Forelimb muscle (tissue), 1 donor: ENCODE measurements around the gene FKBP5. TPM values are rescaled to one million over a fixed set of nuclear protein-coding genes. Genes with fewer than 3 reads are reported as not detected.

Source experiments
- DNase-seq: peaks from one replicate; pipeline ENCODE4 v3.0.0-alpha.2; 2013; ENCODE audit warnings: low read depth
- polyA plus RNA-seq: library from polyadenylated mRNA; unstranded; fragments of 120-200 nt; gene quantifications from one replicate; pipeline ENCODE4 v1.2.1, GENCODE V29; 2013; ENCODE audit not compliant: insufficient read length

The FKBP5 gene
- polyA plus RNA-seq, 1 donor: 16.9 TPM

- no peak for DNase-seq
Observed at GRCh38 chr6:35665573-35665972, 23.1 kb downstream of the FKBP5 start.

- no peak for DNase-seq
Observed at GRCh38 chr6:35664945-35665344, 23.8 kb downstream of the FKBP5 start.

- no peak for DNase-seq
Observed at GRCh38 chr6:35663447-35664235, 25.1 kb downstream of the FKBP5 start.

- DNase-seq: no peak
Observed at GRCh38 chr6:35662999-35663398, 25.7 kb downstream of the FKBP5 start.

- DNase-seq: no peak
Observed at GRCh38 chr6:35654883-35655282, 33.8 kb downstream of the FKBP5 start.

GRCh38 chr6:35651244-35651643 is 37.5 kb downstream of the FKBP5 start:
- no peak for DNase-seq

- no peak for DNase-seq
Observed at GRCh38 chr6:35650015-35650414, 38.7 kb downstream of the FKBP5 start.

GRCh38 chr6:35648203-35648602 is 40.5 kb downstream of the FKBP5 start:
- DNase-seq: no peak

GRCh38 chr6:35647400-35647799 is 41.3 kb downstream of the FKBP5 start:
- DNase-seq: no peak

- DNase-seq: no peak
Observed at GRCh38 chr6:35643162-35643535, 45.6 kb downstream of the FKBP5 start.

- no peak for DNase-seq
Observed at GRCh38 chr6:35642471-35643161, 46.1 kb downstream of the FKBP5 start.

- no peak for DNase-seq
Observed at GRCh38 chr6:35640017-35640664, 48.6 kb downstream of the FKBP5 start.

GRCh38 chr6:35638679-35639078 is 50.0 kb downstream of the FKBP5 start:
- DNase-seq: no peak

GRCh38 chr6:35637911-35638310 is 50.8 kb downstream of the FKBP5 start:
- no peak for DNase-seq

GRCh38 chr6:35635601-35636597 is 52.8 kb downstream of the FKBP5 start:
- DNase-seq: no peak

GRCh38 chr6:35634316-35634715 is 54.4 kb downstream of the FKBP5 start:
- DNase-seq: no peak

GRCh38 chr6:35633579-35634089 is 55.1 kb downstream of the FKBP5 start:
- no peak for DNase-seq

GRCh38 chr6:35629876-35630378 is 58.8 kb downstream of the FKBP5 start:
- DNase-seq: no peak

- no peak for DNase-seq
Observed at GRCh38 chr6:35626401-35626800, 62.3 kb downstream of the FKBP5 start.

- DNase-seq: no peak
Observed at GRCh38 chr6:35624341-35625070, 64.2 kb downstream of the FKBP5 start.
